Prostate gland (tissue), 2 donors: ENCODE results near the gene SBF2.

Experiments used
- POLR2A ChIP-seq: fragments of 450-650 bp; IDR thresholded peaks from one replicate; pipeline ENCODE4 v1.6.1; 2016; ENCODE audit warnings: antibody characterized with exemption, mild to moderate bottlenecking
- POLR2AphosphoS5 ChIP-seq: sonication (generic); formaldehyde crosslinking; IDR thresholded peaks from one replicate; pipeline ENCODE4 v1.6.1; 2017; ENCODE audit warnings: antibody characterized with exemption
- TF ChIP-seq, protein P1 (sequence below), 4 experiments: fragments of 200-600 bp in 2 of 4; fragments of 450-650 bp in 2 of 4; sonication (generic) in 2 of 4; IDR thresholded peaks; 1 replicate in 3 of 4; 2 replicates in 1 of 4; pipeline ENCODE4 v1.5.1; 2016 to 2019; ENCODE audit warnings: antibody characterized with exemption in 4 of 4, mild to moderate bottlenecking in 2 of 4, moderate library complexity in 2 of 4

DNA sequence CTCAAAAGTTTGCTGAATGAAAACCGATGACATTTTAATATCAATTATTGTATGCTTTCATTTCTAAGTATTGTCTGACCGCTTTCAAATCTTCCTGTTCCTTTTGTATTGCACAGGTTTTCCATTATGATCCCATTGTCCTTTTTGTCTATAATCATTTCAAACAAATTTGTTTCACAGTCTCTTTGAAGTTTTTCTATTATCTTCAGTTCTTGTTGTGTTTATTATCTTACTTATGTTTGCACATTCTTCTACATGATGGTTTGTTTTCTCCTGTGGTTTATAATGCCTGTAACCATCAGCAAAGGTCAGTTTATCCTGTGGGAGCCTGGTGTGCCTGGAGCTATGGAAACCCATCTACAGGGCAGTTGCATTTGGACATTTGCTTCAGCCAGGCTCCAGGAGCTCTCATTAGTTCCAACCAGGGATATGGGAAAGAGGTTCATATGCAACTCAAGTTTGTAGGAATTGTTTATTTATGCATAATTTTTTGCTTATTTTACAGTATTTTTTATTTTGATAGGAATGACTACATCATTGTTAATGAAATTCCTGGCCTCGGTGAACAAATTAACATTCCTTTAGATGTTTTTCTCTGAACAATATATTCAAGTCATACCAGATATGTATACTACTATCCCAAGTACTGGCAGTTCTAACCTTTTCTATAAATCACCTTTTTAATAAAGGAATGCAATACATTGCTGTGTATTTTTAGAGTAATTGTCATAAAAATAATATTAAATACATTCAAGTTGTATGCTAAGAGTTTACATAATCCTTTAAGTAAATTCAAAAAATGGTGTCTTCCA lies 179.2 kb downstream of the SBF2 start:
- TF ChIP-seq, protein P1, sequence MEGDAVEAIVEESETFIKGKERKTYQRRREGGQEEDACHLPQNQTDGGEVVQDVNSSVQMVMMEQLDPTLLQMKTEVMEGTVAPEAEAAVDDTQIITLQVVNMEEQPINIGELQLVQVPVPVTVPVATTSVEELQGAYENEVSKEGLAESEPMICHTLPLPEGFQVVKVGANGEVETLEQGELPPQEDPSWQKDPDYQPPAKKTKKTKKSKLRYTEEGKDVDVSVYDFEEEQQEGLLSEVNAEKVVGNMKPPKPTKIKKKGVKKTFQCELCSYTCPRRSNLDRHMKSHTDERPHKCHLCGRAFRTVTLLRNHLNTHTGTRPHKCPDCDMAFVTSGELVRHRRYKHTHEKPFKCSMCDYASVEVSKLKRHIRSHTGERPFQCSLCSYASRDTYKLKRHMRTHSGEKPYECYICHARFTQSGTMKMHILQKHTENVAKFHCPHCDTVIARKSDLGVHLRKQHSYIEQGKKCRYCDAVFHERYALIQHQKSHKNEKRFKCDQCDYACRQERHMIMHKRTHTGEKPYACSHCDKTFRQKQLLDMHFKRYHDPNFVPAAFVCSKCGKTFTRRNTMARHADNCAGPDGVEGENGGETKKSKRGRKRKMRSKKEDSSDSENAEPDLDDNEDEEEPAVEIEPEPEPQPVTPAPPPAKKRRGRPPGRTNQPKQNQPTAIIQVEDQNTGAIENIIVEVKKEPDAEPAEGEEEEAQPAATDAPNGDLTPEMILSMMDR (IDR thresholded peaks at IDR 0.05): no peak
- TF ChIP-seq POLR2AphosphoS5 (no peak), POLR2A (no peak)
